Kidney glomerular epithelial cell (primary cell): Measurements from ENCODE around the gene PRKAG1.

Experiments used
- DNase-seq: peaks from one replicate; lab custom pipeline; 2025; lab: John Stamatoyannopoulos, UW

PRKAG1 gene

GRCh38 chr12:49031573-49032161 is 13.1 kb upstream of the PRKAG1 start:
- DNase-seq, result no peak

DNA sequence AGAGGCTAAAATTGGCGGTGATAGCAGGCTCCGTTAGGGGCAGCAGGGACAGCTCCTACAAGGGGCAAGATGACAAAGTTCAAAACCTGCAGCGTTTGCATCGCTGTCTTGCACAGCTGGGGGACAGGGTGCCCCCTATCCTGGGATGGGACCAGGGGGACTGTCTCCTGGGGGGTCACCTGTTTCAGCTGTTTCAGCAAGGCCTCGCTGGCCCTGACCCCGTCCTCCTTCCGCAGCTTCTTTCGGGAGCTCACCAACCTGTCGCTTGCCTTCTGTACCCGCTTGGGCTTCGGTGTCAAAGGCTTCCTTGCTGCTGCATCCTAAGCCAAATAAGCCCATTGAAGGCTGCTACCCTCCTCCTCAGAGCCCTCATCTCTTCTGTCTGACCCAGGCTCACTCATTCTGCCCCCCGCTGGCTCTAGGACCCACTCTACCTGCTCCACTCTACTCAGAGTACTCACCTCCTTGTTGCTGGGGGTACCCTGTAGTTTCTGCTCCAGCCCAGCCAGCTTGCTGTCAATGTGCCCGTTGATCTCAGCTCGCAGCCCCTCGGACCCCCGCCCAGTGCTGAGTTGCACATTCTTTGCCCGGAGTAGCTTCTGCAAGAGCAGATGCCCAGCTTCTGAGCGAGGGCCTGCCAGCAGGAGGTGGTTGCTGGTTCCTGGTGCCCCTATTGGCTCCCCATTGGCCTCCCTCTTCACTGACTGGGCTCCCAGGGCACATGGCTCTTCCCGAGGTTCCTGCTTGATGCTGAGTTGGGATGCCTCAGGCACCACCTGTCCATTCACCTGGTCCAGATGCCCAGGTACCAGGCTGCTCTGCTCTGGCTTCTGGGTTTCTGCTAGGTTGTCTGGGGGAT is 12.4 kb upstream of the PRKAG1 start:
- DNase-seq, result no peak

- DNase-seq, result no peak
Measured at GRCh38 chr12:49030119-49030518, 11.5 kb upstream of the PRKAG1 start.

DNA sequence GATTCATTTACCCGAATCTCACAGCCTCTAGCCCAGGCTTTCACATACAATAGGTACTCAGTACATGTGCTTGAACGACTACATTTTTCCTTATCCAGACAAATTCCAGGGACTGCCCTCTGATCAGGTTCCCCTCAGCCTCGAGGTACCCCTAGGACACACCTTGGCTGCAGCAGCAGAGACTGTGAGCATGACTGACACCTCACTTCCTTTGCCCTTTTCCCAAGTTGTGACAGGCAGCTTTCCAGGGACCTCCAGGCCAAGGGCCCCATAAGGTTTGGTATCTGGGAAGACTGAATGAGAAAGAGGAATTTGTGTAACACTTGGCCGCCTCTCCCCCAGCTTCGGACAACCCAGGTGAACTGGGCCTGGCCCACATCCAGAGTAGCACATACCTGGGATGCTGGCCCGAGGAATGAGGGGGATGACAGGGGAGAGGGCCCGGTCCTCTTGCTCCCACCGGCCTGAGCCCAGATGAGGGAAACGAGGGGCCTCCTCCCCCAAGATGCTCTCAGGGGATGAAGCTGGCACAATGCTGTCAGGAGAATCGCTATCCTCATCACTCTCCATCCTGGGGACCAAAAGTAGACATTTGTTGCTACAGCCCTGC is 10.2 kb upstream of the PRKAG1 start:
- no peak for DNase-seq

- DNase-seq, result no peak
Measured at GRCh38 chr12:49027846-49028555, 9.4 kb upstream of the PRKAG1 start.

- no peak for DNase-seq
Measured at GRCh38 chr12:49026678-49027480, 8.3 kb upstream of the PRKAG1 start.

GRCh38 chr12:49026101-49026500 is 7.5 kb upstream of the PRKAG1 start:
- DNase-seq, result no peak

GRCh38 chr12:49025463-49025862 is 6.9 kb upstream of the PRKAG1 start:
- no peak for DNase-seq

- no peak for DNase-seq
Measured at GRCh38 chr12:49024543-49024942, 6.0 kb upstream of the PRKAG1 start.

DNA sequence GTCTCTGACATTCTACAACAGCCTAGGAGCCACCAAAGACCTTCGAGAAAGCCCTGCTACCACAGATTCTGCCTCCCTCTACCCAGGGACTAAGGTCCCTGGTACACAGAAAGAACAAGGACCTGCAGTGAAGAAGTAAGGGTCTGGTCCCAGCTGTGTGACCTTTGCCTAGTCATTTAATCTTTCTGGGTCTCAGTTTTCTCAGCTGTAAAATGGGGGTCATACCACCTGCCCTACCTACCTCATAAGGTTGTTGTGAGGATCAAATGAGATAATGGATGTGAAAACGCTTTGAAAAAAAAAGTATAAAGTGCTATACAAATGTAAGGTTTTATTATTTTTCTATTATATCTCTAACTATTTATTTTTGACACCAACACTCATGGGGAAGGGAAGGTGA is 5.2 kb upstream of the PRKAG1 start:
- no peak for DNase-seq

DNA sequence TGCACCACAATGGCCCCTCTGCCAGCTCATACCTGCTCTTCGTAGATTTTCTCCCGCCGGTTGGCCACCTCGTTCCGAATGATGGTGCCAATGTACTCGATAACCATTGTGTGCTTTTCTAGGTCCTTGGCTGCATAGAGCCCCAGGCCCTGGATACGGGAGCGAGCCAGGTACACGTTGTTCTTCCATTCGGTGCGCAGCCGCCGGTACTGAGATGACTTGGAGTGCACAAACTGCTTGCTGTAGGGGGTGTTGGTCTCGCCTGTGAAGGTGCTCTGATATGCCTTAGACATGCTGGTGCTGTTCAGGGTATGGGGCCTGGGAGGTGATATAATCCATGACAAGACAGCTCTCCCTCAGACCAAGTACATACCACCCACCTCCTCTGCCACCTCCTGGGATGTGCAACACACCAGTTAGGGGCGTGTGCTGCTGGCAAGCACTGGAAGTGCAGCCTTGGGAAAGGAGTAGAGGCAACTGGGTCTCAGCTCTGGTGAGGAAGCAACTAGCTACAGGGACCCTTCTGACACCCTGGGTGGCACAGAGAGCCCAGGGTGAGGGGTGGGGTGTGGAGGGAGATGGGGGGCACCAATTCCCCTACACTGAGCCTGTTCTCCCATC is 4.1 kb upstream of the PRKAG1 start:
- DNase-seq, result no peak

GRCh38 chr12:49021292-49021915 is 2.8 kb upstream of the PRKAG1 start:
- DNase-seq, result no peak

- DNase-seq, result no peak
Measured at GRCh38 chr12:49020441-49020840, 1.9 kb upstream of the PRKAG1 start.

GRCh38 chr12:49019443-49020324 is 1.1 kb upstream of the PRKAG1 start:
- no peak for DNase-seq

DNA sequence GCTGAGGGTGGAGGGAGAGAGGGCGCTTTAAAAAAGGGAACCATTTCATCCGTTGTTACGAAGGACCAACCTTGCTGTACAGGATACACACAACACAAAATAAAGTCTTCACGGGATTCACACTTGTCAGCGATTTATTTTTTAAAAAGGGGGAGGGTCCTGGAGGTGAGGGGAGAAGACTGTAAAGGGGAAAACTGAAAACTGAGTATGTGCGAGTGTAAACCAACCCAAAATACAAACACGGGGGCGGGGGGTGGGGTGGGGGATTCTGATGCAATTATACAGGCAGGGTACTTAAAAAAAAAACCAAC is 499 bp upstream of the PRKAG1 start:
- DNase-seq, result no peak

DNA sequence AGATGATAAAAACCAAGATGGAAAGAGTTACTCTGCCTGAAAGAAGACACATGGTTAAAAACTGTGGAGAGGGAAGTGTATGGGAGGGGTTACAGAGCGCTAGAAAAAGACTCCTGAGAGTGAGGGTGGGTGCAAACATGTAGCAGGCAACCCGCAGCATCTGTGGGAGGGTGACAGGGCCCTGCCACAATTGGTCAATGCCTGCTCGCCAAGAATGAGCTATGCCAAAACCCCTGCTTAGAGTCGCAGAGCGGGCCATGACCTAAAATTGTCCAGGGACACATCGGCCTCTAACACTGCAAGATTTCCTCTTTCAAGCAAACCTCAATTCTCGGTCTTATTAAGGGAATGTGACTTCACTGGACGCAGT is 700 bp downstream of the PRKAG1 start:
- DNase-seq, result peak; percentile 43

GRCh38 chr12:49015196-49015595 is 3.4 kb downstream of the PRKAG1 start:
- no peak for DNase-seq

GRCh38 chr12:49014547-49014946 is 4.0 kb downstream of the PRKAG1 start:
- DNase-seq, result no peak

GRCh38 chr12:49013428-49013827 is 5.1 kb downstream of the PRKAG1 start:
- DNase-seq, result no peak

GRCh38 chr12:49012739-49013138 is 5.8 kb downstream of the PRKAG1 start:
- DNase-seq, result no peak
